Measurements from ENCODE around the gene GNG14. TPM values are rescaled to one million over a fixed set of nuclear protein-coding genes. Genes with fewer than 3 reads are reported as not detected.
"Not testable (repeated sequence)": the region's sequence is repeated elsewhere in the genome, so short reads cannot be mapped to it uniquely, and the experiment has no call there.

The GNG14 gene
- not detected for polyA plus RNA-seq (2012; ENCODE audit: insufficient read depth, insufficient read length)

DNA sequence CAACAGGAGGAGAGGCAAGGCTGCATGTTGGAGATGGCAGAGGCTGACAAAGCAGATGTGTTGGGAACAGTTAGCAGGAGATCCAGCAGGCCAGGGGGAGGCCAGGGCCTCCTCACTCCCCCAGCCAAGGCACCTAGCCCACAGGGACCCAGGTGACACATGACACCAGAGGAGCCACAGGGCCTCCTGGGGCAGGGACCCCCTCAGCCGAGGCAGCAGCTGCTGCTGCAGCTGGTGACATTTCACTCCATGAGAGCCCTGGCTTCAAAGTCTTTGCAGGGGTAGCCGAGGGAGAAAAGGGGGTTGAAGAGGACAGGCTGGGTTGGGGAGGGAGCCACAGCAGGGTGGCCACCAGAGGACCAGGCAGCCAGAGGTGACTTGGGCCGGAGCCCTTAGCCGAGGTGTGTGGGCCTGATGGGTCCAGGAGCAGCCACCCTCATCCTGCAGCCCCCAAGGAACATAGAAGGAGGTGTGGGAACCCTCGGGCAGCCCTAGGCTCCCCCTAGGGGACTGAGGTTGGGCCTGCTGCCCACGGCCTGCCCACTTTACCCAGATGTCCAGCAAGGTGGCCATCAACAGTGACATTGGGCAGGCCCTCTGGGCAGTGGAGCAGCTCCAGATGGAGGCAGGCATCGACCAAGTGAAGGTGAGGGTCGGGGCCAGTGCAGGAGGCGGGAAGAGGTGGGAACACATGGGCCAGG, at the start of gene GNG14:
GNG14 (plus strand) TSS at position 503 of the 701 bp plus-strand sequence; CDS start at position 554, 51 bp downstream.
- no peak within 1 kb of the TSS for H3K4me3 ChIP-seq (ENCODE audit: low read length)
- DNase-seq (ENCODE audit: low read depth, low spot score): no peak

- H3K4me3 ChIP-seq (ENCODE audit: low read length): no peak overlapping the region
- no peak for DNase-seq (ENCODE audit: low read depth, low spot score)
Observed at GRCh38 chr19:12638611-12639182, 49.1 kb upstream of the GNG14 start.

DNA sequence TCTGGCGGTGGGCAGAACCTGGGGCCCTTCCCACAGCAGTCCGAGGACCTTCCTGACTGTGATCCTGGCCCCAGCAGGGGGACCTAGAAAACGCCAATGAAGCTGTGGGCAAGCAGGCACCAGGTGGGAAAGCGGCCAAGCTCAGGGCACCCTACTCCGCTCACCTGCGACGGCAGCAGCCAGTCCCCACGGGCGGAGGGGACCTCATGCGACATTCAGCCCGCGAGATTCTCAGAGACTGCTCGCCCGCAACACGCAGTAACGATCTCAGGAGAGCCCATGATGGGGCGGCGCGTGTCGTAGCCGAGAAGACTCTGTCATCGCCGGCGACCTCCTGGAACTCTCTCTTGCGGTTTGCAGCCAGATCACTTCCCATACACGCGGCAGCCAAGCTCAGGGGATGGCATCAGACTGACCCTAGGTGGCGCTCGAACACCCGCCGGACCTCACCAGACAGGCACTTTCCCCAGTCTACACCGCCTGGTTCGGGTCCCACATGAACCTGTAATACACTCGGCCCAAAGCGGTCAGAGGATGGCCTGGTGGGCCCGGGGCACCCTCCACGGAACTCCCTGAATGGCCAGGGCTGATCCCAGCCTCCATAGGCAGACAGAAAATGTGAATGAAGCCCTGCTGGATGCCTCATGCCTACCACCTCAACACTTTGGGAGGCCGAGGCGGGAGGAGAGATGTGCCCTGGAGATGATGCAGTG, 47.7 kb upstream of the GNG14 start:
- no peak overlapping the region for H3K4me3 ChIP-seq (ENCODE audit: low read length)
- peak; percentile 58 for DNase-seq (ENCODE audit: low read depth, low spot score)

DNA sequence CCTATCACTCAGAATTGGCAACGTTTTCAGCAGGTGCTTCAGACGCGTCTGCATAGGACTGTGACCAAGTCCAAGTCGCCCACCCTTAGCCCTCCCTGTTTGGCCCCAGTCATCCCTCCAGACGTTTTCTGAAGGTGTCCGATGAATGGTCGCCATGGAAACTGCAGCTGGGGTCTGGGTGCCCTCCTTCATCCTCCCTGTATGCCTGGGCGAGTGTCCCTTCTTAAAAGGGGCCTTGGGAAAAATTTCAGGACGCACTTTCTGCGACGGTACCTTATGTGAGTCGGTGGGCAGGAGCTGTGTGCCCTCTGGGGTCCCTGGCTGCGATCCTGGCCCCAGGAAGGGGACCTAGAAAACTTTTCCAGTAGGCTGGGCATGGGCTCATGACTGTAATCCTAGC, 46.3 kb upstream of the GNG14 start:
- H3K4me3 ChIP-seq (ENCODE audit: low read length): no peak overlapping the region
- DNase-seq (ENCODE audit: low read depth, low spot score): no peak

- no peak for DNase-seq (ENCODE audit: low read depth, low spot score)
- H3K4me3 ChIP-seq (ENCODE audit: low read length): no peak overlapping the region
Observed at GRCh38 chr19:12642506-12642905, 45.3 kb upstream of the GNG14 start.

DNA sequence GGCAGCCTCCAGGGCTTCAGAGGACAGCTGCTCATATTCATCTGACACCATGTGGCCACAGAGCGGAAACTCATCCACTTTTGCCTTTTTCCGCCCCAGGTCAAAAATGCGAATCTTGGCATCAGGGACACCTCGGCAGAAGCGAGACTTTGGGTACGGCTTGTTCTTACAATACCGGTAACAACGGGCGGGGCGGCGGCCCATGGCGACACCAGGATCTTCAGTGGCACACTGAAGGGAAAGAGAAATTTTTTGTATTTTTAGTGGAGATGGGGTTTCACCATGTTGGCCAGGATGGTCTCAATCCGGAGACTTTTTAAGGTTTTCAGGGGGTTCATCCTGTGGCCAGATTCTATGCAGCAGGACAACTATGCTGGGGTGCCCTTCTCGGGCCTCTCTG, 44.1 kb upstream of the GNG14 start:
- not testable (repeated sequence) for H3K4me3 ChIP-seq (ENCODE audit: low read length); DNase-seq (ENCODE audit: low read depth, low spot score)

DNA sequence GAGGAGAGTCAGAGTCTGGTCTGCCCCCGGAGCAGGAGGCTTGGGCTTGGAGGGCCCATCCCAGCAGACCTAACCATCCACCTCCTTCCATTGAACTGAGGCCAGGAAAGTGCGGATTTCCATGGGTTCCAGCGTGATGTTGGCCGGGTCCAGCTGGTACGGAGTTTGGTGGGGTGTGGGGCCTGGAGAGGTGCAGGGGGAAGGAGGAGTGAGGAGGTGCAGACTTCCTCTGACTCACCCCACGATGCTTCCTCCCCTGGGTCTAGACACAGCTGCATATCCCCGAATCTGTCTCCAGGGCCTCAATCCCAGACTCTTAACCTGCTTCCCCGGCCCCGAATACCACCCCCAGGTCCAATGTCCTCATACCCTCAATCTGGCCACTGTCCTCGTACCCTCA, 41.2 kb upstream of the GNG14 start:
- no peak for DNase-seq (ENCODE audit: low read depth, low spot score)
- H3K4me3 ChIP-seq (ENCODE audit: low read length): no peak overlapping the region

DNA sequence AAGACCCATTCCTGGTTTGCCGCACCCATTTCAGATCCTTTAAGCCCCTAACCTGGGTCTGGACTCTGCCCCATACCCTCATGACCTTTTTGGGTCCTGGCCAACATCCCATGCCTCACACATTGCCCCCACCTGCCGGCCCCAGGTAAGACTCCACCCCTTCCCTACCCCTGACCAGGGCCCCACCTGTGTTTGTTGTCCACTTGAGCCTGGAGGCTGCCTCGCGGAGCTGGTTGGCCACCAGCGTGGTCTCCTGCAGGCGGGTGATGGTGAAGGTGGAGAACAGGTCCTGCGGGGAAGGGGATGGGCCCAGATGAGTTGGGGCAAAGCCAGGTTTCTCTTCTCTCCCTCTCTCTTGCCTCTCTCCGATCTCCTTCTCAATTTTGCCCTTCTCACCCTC, 40.8 kb upstream of the GNG14 start:
- H3K4me3 ChIP-seq (ENCODE audit: low read length): no peak overlapping the region
- DNase-seq (ENCODE audit: low read depth, low spot score): no peak

DNA sequence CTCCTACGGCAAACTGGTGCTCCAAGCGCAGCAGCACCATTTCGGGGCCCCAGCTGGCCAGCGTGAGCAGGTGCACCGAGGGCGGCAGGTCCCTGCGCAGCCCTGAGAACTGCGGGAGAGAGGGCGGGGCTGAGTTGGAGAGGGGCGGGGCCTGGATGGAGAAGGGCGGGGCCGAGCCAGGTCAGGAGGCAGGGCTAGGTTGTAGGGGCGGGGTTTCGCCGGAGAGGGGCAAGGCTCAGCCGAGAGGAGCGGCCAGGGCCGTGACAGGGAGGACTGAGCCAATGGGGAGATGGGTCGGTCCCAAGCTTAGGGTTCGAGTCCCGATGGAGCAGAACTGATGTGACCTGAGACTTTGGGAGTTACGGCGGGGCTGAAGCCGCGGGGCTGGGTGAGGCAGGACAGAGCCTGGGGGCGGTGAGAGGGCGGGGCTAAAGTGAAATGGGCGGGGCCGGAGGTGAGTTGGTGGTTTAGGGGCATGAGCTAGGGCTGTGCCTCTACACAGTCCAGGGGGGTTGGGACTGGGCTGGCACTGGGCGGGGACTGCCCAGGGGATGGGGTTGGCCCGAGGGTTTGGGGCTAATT, 40.2 kb upstream of the GNG14 start:
- no peak for DNase-seq (ENCODE audit: low read depth, low spot score)
- H3K4me3 ChIP-seq (ENCODE audit: low read length): no peak overlapping the region

DNA sequence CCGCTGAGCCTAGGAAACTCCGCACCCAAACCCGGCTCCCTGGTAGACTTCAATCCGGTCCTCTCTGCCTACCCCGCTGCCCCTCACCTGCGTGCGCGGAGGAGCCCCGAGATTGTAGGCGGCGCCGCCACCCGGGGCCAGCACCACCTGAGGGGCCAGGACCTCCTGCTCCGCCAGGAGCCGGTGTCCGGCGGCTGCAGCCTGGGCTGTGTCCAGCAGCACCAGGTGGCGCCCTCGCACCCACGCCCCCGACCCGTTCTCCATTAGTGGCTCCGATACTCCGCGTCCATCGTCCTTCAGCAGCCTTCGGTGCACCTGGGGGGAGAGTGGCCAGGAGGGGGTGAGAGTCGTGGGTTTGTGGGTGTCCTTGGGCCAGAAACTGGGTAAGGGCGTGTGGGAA, 39.7 kb upstream of the GNG14 start:
- H3K4me3 ChIP-seq (ENCODE audit: low read length): no peak overlapping the region

GRCh38 chr19:12649941-12650340, 37.9 kb upstream of the GNG14 start:
- no peak for DNase-seq (ENCODE audit: low read depth, low spot score)

More for the DNA sequence above, 39.7 kb upstream of the GNG14 start:
- DNase-seq (ENCODE audit: low read depth, low spot score): no peak

GRCh38 chr19:12652219-12652618, 35.6 kb upstream of the GNG14 start:
- no peak overlapping the region for H3K4me3 ChIP-seq (ENCODE audit: low read length)
- no peak for DNase-seq (ENCODE audit: low read depth, low spot score)

More at GRCh38 chr19:12649941-12650340, 37.9 kb upstream of the GNG14 start:
- no peak overlapping the region for H3K4me3 ChIP-seq (ENCODE audit: low read length)

DNA sequence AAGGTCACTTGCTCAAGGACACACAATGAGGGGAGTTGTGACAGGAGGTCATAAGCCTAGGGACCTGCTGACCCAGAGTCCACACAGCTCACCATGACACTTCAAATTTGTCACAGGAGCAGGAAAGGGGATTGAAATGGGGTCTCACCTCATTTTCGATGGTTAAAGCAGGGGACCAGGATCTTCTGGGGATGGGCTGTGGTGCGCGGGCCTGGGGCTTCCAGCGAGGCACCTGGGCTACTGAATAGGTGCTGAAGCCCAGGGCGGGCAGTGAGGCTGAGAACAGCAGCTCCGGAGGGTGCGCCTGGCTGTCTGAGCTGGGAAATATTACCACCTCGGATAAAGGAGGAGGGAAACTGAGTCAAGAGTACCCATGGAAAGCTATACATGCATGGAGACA, 32.3 kb upstream of the GNG14 start:
- no peak overlapping the region for H3K4me3 ChIP-seq (ENCODE audit: low read length)
- no peak for DNase-seq (ENCODE audit: low read depth, low spot score)

GRCh38 chr19:12656899-12657571, 30.8 kb upstream of the GNG14 start:
- no peak overlapping the region for H3K4me3 ChIP-seq (ENCODE audit: low read length)

DNA sequence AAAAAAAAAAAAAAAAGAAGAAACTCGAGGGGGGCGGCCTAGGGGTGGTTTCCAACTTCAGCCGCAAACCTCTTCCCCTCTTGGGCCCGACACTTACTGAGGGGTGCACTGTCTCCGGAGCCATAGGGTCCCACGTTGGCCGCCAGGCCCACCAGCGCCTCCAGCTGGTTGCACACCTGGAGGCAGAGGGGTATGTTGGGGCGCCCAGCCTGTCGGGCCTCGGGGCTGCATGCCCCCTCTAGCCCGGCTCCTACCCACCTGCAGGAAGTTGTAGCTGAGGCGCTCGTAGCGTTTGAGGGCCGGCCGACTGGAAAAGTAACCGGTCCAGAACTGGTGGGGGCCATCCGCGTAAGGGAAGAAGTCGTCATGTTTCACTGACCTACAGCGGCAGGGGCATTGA, 29.8 kb upstream of the GNG14 start:
- DNase-seq (ENCODE audit: low read depth, low spot score): no peak
- H3K4me3 ChIP-seq (ENCODE audit: low read length): no peak overlapping the region

More at GRCh38 chr19:12656899-12657571, 30.8 kb upstream of the GNG14 start:
- DNase-seq (ENCODE audit: low read depth, low spot score): no peak

DNA sequence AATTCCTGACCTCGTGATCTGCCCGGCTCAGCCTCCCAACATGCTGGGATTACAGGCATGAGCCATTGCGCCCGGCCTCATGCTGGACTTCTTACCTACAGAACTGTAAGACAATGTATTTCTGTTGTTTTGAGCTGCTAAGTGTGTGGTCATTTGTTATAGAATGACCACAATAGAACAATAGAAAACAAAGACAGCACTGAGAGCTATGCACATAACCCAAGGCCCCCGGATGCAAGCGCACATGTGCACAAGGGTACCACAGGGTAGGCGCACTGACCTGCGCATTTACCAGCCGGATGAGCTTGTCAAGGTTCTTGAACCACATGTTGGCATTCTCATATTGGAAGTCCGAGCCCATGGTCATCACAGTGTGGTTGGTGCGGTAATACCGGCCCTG, 26.8 kb upstream of the GNG14 start:
- H3K4me3 ChIP-seq (ENCODE audit: low read length): no peak overlapping the region
- DNase-seq (ENCODE audit: low read depth, low spot score): no peak

DNA sequence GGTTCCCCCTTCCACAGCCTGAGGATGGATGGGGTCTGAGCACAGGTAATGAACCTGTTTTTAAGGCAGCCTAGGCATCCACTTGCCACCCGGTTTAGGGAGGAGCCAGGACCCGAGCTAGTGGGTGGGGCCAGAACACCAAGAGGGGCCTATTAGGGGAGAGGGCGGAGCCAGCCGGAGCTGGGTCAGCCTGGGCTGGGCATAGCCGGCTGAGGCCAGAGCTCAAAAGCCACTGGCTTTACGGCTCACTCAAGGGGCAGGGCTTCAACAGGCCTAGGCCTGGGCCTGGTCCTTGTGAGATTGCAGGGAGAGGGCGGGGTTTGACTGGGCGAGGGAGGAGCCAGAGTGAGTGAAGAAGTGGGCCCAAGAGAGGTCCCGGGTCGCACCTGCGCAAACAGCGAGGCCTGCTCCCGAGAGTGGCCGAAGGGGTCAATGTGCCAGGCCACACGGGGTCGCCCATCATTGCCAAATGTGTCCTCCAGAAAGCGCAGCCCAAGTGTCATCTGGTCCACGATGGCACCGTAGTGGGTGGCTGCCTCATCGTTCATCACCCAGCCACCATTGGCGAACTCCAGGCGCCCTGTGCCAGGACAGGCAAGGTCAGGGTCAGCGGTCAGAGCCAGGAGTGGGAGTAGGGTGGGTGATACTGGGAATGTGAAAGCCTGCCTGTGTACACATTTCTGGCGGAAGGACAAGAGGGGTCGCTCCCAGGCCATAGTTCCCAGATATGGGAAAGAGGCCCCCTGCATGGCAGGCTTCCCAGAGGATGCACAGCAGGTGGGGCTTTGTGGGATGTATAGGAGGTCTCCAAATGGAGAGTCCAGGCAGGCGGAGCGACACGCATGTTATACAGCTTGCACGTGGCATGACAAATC, 23.2 kb upstream of the GNG14 start:
- no peak for DNase-seq (ENCODE audit: low read depth, low spot score)
- H3K4me3 ChIP-seq (ENCODE audit: low read length): no peak overlapping the region

DNA sequence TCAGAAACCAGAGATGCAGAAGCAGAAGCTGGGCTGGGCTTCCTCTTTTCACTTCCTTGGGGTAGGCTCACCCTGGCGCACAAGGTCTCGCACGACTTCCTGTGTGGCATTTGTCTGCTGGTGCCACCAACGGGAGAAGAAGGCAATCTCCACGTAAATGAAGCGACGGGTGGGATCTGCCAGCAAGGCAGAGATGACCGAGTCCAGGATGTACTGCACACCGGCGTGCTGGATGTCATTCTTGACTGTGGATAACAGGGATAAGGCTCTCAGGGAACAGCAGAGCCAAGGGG, 22.6 kb upstream of the GNG14 start:
- DNase-seq (ENCODE audit: low read depth, low spot score): no peak
- H3K4me3 ChIP-seq (ENCODE audit: low read length): no peak overlapping the region

Data from Jurkat, Clone E6-1 (cell line).